GM12875 (cell line): ENCODE results near the gene OTX2.

Source experiments
- H3K4me3 ChIP-seq: one replicate; pipeline ENCODE4 v1.5.1; 2011; ENCODE audit warnings: low read depth, low read length, control low read depth
- TF ChIP-seq, protein P1 (sequence below): IDR thresholded peaks from 2 replicates; pipeline ENCODE4 v1.5.1; 2011; ENCODE audit warnings: low read depth, mild to moderate bottlenecking, control low read depth, inconsistent platforms, low read length, moderate library complexity, borderline replicate concordance; ENCODE audit not compliant: insufficient read depth

Gene OTX2

DNA sequence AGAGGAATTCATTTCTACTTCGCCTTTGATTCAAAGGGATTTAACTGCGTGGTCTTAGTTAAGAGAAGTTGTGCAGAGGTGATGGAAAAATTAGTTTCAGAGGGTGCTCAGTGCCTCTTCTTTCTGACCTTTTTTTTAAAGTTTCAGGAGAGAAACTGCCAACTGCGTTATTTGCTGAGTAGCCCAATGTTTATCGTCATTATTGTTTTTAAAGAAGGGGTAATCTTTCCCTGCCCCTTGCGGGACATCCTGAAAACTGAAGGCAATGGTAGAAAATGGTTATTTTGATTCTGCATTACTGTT lies 11.0 kb downstream of the OTX2 start:
- TF ChIP-seq, protein P1, sequence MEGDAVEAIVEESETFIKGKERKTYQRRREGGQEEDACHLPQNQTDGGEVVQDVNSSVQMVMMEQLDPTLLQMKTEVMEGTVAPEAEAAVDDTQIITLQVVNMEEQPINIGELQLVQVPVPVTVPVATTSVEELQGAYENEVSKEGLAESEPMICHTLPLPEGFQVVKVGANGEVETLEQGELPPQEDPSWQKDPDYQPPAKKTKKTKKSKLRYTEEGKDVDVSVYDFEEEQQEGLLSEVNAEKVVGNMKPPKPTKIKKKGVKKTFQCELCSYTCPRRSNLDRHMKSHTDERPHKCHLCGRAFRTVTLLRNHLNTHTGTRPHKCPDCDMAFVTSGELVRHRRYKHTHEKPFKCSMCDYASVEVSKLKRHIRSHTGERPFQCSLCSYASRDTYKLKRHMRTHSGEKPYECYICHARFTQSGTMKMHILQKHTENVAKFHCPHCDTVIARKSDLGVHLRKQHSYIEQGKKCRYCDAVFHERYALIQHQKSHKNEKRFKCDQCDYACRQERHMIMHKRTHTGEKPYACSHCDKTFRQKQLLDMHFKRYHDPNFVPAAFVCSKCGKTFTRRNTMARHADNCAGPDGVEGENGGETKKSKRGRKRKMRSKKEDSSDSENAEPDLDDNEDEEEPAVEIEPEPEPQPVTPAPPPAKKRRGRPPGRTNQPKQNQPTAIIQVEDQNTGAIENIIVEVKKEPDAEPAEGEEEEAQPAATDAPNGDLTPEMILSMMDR = no peak
- no peak overlapping the region for H3K4me3 ChIP-seq

DNA sequence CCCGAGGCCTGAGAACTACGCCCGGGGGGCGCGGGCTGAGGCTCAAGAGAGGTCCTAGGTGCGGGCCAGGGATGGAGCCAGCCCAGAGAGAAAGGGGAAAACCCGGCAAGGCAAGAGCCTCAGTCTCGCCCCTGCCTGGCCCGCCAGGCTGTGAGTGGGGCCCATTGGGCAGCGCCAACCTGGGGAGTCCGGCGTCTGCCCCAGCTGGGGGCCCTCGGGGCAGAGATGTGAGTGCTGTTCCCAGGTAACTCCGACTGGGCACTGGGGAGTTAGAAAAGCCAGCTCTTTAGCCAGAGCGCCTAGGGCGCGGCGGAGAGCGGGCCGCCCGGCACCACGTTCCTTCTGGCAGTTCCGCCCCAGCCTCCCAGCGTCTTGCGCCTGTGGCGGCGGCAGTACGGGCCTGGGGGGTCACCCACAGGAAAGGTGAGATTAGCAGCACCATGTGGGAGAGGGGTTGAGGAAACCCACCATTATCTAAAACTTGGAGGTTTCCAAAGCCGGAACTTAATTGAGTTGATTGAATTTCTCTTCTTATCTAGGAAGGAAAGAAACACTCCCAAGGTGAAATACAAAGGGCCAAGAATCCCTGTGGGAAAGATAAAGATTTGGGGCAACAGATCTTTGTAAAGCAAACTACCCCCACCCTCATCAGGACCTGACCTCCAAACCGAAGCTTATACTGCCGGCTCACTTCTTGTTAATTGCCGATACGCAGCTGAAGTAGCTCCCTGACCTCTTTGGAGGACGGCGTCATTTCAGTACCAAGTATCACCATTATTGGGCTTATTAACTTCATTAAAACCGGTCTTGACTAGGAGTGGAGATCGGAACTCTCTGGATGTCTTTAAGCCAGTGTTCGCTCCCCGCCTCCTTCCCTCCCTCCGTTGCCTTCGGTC lies 11.6 kb downstream of the OTX2 start:
- TF ChIP-seq, protein P1 = no peak
- no peak overlapping the region for H3K4me3 ChIP-seq

DNA sequence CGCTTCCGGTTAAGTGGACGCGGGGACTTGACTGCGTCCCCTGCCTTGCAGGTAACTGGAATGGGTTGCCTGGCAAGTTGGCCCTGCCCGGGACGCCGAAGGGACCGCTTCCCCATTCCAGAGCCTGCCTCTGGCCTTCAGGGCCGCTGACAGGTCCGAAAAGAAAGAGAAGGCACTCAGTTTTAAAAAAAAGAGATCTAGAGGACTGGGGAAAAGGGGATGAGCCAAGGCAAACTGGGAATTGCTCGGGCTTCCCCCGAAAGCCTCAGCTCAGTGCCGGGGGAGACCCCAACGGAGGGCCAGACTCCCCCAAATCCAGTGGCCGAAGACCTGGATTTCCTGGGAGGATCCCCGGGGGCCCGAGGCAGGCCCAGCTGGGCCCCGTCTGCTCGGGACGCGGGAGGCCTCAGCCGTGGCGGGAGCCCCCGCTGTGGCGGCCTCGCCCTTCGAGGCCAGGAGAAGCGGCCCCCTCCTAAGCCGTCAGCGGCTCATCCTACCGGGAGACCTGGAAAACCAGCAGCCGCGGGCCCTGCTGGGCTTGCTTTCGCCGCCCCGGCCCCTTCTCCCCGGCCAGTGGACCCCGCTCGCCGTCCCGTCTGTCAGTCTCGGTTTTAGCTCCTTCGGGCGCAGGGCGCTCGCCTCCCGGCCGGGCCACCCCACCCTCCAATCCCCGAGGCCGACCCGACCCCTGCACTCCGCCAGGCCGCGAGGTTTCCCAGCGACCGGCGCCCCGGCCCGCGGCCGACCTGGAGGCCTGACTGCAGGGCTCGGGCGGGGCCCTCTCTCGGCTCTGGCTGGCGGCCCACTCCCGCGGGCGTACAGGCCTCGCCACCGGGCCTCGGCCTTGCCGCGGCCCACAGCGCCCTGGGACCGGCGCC lies 12.5 kb downstream of the OTX2 start:
- H3K4me3 ChIP-seq = no peak overlapping the region
- TF ChIP-seq, protein P1 = no peak

DNA sequence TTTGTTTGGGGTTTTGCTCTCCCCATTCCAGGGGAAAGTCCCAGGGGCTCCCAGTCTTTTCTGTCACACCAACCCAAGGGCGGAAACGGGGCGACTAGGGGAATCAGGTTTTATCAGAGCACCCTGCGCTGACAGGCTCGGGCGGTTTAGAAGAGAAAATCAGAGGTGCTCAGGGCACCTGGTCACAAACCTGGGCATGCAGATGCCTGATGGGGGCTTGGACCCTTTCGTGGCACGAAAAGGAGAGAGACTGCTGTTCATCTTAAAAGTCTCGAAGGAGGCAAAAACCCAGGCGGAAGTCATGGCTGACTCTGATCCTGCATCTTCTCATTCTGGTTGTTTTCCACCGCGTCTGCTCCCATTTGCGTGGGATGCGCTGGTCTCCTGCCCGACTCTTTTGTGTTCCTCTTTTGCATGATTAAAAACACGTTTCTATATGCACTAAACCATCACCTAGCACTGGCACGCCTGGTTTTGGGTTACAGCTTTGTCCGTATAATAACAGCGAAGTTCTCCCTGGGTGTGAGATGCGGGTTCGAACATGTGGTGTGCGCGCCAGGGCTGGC lies 13.2 kb downstream of the OTX2 start:
- TF ChIP-seq, protein P1 = no peak

DNA sequence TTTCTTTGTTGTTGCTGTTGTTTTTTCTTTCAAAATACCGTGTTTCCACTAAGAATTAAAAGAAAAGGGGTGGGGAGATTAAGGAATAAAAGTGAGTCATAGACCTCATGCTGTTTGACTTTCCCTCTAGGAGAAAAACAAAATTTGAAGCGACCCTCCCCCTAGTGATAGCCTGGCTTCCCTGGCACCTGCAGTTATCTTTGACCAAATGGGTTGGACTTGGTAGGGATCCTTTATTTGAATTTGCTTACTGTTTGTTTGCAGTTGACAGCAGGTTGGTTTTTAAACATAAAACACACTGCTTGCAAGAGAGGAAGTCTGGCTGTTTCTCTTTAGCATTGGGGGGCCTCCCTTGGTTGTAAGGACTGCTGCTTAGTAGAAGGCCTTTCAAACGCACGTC lies 14.0 kb downstream of the OTX2 start:
- TF ChIP-seq, protein P1 = no peak
- H3K4me3 ChIP-seq = no peak overlapping the region

More for the DNA sequence above, 13.2 kb downstream of the OTX2 start:
- H3K4me3 ChIP-seq = no peak overlapping the region

DNA sequence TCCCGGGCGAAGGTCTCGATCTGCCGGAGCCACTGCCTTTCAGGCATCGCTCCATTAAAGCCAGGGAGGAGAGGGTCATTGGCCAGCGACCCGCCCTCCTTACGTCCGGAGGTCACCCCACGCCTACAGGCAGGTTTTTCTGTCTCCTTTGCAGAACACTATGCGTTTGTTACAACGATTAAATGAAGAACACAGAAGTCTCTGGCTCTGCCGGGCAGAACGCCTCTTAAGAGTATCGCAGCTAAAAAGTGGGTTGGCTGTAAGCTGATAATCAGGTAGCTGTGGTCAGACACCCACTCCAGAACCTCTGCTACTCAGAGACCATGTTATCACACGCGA lies 15.0 kb downstream of the OTX2 start:
- TF ChIP-seq, protein P1 = no peak
- no peak overlapping the region for H3K4me3 ChIP-seq
